Measurements from ENCODE around the gene HOXD12.

The HOXD12 gene

DNA sequence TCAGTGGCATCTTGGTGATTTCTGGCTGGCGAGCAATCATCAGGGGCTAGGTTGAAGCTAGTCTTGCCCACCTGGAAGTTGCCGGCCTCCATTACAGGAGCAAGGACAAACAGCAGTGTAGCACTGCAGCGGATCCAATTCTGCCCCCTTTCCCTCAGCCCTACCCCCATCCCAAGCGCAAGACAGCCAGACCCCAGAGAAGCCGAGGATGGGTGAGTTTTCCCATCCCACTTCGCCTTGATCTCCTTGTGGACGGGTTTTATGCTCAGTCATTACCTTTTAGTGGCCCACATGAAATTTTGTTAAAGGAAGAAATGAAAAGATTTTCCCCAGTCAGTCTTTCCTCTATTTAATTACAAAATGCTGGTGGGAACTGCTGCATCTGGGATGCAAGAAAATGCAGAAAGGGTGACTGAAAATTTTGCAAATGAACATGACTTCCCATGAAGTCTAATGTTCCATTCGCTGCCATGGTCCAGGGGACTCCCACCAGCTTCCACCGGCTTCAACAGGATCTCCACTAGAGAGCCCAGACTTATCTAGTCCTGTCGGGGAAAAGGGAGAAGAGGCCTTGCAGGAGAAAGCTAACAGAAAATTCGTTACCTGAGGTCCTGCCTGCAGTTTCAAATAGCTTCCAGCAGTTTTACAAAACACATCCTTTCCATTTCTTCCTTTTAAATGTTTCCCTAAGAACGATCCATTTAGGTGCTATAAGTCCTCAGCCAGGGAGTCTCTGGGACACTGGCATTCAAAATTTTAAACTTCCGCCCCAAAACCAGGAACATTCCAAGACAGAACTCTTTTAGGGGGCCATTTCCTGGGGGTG is 21.0 kb downstream of the HOXD12 start:
- Histone ChIP-seq H3K4me2 (ENCODE audit: low read depth, low read length) (no peak overlapping the region), H3K79me2 (ENCODE audit: low read length) (no peaks in the 10 kb centered on the region), H3K9me3 (replicated peaks; ENCODE audit: insufficient read depth, low read length) (no peaks in the 10 kb centered on the region), H3K4me3 (ENCODE audit: low read length) (no peak overlapping the region), H3K36me3 (replicated peaks; ENCODE audit: insufficient read depth, low read length) (no peaks in the 10 kb centered on the region), H3K27ac (ENCODE audit: low read length) (no peak overlapping the region), H4K20me1 (ENCODE audit: insufficient read depth, low read length) (no peaks in the 10 kb centered on the region), H3K9ac (ENCODE audit: low read length) (no peak overlapping the region), H3K4me1 (ENCODE audit: low read length) (no peaks in the 10 kb centered on the region), H2AFZ (ENCODE audit: low read length) (no peak overlapping the region), H3K27me3 (replicated peaks; ENCODE audit: insufficient read depth, low read length) (peaks cover 40% of the 10 kb centered on the region), H3F3A (ENCODE audit: insufficient read depth, low read length) (no peaks in the 10 kb centered on the region), H3K9me2 (replicated peaks; ENCODE audit: insufficient read depth, low read length) (no peaks in the 10 kb centered on the region)
- DNase-seq: no peak
- TF ChIP-seq EZH2phosphoT487 (IDR thresholded peaks at IDR 0.05; ENCODE audit: low read length) (no peak), EZH2 (optimal IDR thresholded peaks at IDR 0.05; ENCODE audit: low read depth, low read length) (no peak)
- TF ChIP-seq, protein P1, sequence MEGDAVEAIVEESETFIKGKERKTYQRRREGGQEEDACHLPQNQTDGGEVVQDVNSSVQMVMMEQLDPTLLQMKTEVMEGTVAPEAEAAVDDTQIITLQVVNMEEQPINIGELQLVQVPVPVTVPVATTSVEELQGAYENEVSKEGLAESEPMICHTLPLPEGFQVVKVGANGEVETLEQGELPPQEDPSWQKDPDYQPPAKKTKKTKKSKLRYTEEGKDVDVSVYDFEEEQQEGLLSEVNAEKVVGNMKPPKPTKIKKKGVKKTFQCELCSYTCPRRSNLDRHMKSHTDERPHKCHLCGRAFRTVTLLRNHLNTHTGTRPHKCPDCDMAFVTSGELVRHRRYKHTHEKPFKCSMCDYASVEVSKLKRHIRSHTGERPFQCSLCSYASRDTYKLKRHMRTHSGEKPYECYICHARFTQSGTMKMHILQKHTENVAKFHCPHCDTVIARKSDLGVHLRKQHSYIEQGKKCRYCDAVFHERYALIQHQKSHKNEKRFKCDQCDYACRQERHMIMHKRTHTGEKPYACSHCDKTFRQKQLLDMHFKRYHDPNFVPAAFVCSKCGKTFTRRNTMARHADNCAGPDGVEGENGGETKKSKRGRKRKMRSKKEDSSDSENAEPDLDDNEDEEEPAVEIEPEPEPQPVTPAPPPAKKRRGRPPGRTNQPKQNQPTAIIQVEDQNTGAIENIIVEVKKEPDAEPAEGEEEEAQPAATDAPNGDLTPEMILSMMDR (IDR thresholded peaks at IDR 0.05; ENCODE audit: low read length): no peak

DNA sequence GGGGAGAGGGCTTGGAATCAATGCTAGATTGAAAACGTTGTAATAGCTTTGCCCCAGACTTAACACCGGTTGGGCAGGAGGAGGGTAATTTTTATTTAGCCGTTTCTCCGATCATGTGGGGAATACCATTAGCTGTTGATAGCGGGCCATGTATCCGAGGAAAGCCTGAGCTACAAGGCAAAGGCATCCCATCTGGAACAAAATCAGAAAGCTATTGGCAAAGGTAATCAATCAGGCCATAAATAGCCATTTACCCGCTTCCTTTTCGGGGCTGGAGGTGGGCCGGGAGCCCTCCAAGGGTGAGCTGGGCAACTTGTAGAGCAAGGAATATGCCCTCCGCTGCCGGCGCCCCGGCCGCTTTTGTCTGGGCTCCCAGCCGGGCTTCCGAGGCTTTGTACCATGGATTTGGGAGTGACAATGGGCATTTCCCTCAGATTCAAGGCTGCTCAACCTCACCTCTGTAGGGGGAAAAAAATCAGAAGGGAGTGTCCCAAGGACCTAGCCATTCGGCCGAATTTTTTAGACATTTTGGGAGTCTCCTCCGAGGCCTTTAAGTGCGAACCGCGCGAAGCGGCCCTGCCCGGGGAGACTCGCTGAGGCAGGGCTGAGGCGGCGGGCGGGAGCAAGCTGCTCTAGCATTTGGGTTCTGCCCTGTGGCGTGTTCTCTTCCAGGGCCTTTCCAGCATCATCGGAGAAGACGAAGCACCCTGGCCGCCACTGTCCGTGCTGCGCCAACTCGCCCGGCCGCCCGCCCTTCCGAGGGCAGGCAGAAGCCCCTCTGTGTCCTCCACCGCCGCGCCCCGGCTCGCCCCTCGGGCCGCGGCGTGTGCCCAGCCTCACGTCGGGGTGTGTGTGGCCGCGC is 21.8 kb downstream of the HOXD12 start:
- Histone ChIP-seq H3F3A (ENCODE audit: insufficient read depth, low read length) (no peaks in the 10 kb centered on the region), H3K36me3 (replicated peaks; ENCODE audit: insufficient read depth, low read length) (no peaks in the 10 kb centered on the region), H3K9ac (ENCODE audit: low read length) (no peak overlapping the region), H3K4me3 (ENCODE audit: low read length) (no peak overlapping the region), H3K4me1 (ENCODE audit: low read length) (no peaks in the 10 kb centered on the region), H3K27ac (ENCODE audit: low read length) (no peak overlapping the region), H4K20me1 (ENCODE audit: insufficient read depth, low read length) (no peaks in the 10 kb centered on the region), H3K79me2 (ENCODE audit: low read length) (no peaks in the 10 kb centered on the region), H3K9me3 (replicated peaks; ENCODE audit: insufficient read depth, low read length) (no peaks in the 10 kb centered on the region), H2AFZ (ENCODE audit: low read length) (no peak overlapping the region), H3K4me2 (ENCODE audit: low read depth, low read length) (no peak overlapping the region), H3K9me2 (replicated peaks; ENCODE audit: insufficient read depth, low read length) (no peaks in the 10 kb centered on the region), H3K27me3 (replicated peaks; ENCODE audit: insufficient read depth, low read length) (peaks cover 38% of the 10 kb centered on the region)
- DNase-seq: no peak
- TF ChIP-seq EZH2phosphoT487 (IDR thresholded peaks at IDR 0.05; ENCODE audit: low read length): no peak
- TF ChIP-seq EZH2 (optimal IDR thresholded peaks at IDR 0.05; ENCODE audit: low read depth, low read length): no peak
- TF ChIP-seq, protein P1 (IDR thresholded peaks at IDR 0.05; ENCODE audit: low read length): no peak

GRCh38 chr2:176122052-176122682 is 22.6 kb downstream of the HOXD12 start:
- Histone ChIP-seq H3K27me3 (replicated peaks; ENCODE audit: insufficient read depth, low read length) (peaks cover 30% of the 10 kb centered on the region), H3K9me2 (replicated peaks; ENCODE audit: insufficient read depth, low read length) (no peaks in the 10 kb centered on the region), H3K79me2 (ENCODE audit: low read length) (no peaks in the 10 kb centered on the region), H3K36me3 (replicated peaks; ENCODE audit: insufficient read depth, low read length) (no peaks in the 10 kb centered on the region), H3F3A (ENCODE audit: insufficient read depth, low read length) (no peaks in the 10 kb centered on the region), H3K4me2 (ENCODE audit: low read depth, low read length) (no peak overlapping the region), H3K9me3 (replicated peaks; ENCODE audit: insufficient read depth, low read length) (no peaks in the 10 kb centered on the region), H3K27ac (ENCODE audit: low read length) (no peak overlapping the region), H4K20me1 (ENCODE audit: insufficient read depth, low read length) (no peaks in the 10 kb centered on the region), H3K9ac (ENCODE audit: low read length) (no peak overlapping the region), H3K4me1 (ENCODE audit: low read length) (no peaks in the 10 kb centered on the region), H2AFZ (ENCODE audit: low read length) (no peak overlapping the region), H3K4me3 (ENCODE audit: low read length) (no peak overlapping the region)
- DNase-seq: no peak
- TF ChIP-seq, protein P1 (IDR thresholded peaks at IDR 0.05; ENCODE audit: low read length): no peak
- TF ChIP-seq EZH2 (optimal IDR thresholded peaks at IDR 0.05; ENCODE audit: low read depth, low read length) (no peak), EZH2phosphoT487 (IDR thresholded peaks at IDR 0.05; ENCODE audit: low read length) (no peak)

Measured in MM.1S (cell line).